ENCODE measurements around the gene WRNIP1.

The WRNIP1 gene

DNA sequence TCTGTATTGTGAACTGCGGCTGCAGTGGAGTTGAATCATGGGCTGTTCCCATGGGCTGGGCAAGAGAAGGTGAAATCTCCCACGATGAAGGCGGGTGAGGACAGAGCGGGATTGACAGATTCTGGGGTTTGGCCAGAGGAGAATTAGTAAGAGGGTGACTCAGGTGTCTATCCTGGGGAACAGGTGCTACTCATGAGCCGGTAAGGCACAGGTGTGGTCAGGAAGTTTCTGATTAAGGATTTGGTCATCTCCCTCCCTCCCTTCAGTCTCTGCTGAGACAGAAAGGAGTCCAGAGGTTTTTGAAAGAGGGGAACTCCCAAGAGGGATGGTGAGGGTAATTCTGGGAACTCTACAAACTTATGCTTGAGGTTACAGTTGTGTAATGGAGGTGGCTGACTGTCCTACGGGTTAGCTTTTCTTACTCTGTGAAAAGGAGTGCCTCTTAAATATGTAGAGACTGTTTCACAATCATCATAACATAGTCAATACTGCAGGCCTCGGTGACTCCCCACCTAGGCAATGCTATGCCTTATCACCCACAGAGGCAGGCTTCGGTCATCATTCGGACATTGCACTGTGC lies 45.0 kb downstream of the WRNIP1 start:
- no peak for DNase-seq

DNA sequence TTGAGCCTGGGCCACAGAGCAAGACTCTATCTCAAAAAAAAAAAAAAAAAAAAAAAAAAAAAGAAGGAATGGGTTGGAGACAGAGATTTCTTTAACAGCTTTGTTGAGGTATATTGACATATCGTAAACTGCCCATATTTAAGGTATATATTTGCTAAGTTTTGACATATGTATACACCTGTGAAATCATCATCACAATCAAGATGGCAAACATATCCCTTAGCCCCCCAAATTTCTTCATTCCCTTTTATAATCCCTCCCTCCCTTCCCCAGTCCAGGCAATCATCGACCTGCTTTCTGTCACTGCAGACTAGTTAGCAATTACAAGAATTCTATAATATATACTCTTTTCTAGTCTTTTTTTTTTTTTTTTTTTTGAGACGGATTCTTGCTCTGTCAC lies 47.5 kb downstream of the WRNIP1 start:
- DNase-seq: no peak

DNA sequence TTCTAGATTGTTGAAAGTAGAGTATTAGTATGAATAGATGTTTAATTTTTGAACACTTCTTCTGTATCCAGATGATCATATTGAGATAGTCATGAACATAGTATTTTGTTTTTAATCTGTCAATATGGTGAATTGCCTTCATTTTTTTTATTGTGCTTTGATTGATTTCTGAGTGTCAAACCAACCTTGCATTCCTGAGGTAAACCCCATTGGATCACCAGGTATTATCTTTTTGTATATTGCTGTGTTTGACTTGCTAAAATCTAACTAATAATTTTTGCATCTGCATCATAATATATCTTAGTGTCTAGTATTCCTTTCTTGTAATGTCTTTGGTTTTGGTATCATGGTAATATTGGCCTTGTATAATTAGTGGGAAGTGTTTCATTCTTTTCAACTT lies 51.0 kb downstream of the WRNIP1 start:
- DNase-seq: no peak

DNA sequence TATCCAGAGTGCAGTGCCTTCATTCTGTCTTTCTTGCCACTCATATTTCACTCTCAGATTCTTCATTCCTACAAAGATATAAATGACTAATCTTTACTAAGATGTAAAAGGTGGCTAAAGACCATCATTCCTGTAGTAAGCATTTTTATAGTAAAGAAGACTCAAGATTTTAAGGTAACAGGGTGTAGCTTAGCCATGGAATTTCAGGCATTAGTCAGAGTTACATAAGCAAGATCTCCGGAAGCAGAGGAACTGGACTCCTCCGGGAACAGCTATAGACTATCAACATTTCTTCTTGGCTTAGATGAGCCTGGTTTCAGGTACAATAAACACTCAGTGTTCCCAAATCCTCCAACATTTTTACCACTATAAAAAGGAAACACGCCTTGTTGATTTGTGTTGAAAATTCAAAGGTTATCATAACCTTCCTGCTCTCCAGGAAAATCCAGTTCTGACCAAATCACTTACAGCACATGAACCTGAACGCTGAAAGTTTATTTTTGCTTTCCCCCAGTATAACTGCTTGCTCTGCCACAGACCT lies 52.8 kb downstream of the WRNIP1 start:
- DNase-seq: no peak

DNA sequence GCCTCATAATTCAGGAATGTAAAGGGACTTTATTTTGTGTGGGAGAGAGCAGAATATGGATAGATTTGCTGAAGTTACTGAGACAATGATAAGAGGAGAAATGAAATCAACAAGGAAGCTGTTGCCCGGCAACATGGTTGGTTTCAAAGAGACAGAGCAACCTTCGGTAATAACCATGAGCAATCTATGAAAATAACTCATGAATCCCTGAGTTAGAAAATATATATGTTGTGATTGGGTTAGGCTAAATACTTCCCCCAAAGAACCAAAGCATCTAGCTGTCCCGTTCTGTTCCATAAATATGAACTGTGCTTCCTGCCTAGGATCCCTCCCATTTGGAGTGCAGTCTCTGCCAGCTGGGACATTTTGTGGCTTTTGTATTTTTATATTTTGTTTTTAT lies 53.4 kb downstream of the WRNIP1 start:
- no peak for DNase-seq

DNA sequence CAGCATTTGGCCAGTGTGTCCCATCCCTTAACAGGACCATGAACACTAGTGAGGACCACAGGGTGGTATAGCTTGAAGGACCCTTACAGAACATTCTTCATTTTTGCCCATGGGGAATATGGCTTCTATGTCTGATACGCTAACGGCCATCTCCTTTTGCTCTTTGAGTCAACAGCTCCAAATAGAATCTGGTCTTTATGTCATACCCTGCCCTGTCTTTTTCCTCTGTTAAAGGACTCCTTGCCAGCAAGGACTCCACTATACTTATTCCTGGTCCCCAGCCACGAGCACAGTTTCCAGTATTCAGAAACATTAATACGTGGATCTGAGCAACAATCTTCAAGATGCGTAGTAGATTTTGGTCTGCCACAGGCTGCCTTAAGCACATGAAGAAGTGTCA lies 53.9 kb downstream of the WRNIP1 start:
- DNase-seq: no peak

DNA sequence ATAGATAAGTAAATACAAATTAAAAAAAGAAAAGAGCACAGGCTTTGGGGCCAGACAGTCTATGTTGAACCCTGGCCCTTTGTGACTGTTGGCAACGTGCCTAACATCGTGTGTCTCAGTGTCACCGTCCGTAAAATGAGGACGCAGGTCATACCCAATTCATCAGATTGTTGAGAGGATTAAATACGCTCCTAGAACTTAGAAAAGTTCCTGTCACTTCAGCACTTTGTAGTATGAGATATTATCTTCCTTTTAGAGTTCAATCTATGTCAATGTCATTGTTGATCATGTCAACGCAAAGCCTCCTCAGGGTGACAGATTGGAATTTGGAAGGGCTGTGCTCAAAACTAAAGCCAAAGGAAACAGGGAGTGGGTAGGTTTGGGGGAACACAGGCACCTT lies 54.8 kb downstream of the WRNIP1 start:
- DNase-seq: no peak

DNA sequence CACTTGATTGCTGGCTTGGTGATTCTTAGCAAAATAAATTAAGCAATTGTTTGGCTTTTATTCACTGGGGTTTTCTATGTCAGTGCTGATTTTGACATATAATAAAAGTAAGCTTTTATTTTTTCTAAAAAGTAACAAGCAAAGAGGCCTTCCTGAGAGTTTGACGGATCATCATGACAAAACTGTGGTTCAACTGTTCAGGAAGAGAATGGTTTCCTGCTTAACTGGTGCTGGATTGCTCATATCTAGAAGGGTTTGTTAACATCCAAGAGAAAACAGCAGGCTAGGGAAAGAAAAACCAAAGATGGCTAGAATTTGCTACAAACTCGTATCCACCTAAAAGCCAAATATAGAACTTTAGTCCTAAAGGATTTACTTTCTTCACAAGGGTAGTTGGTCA lies 55.2 kb downstream of the WRNIP1 start:
- DNase-seq: no peak

DNA sequence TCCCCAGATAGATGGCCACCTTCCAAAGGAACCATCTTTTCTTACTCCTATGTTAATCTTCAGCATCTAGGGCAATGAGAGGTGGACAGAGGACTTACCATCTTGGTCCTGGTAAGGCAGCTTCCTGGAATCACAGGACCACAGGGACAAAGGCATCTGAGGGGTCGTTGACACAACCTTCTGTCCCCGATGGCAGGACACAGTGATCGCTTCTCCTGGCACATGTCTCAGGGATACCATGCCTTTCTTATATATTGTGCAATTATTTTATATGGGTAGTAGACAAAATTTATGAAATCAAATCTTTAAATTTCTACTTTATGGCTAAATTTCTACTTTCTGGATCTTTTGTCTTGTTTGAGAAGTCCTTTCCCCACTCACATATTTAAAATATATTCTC lies 56.4 kb downstream of the WRNIP1 start:
- DNase-seq: no peak

DNA sequence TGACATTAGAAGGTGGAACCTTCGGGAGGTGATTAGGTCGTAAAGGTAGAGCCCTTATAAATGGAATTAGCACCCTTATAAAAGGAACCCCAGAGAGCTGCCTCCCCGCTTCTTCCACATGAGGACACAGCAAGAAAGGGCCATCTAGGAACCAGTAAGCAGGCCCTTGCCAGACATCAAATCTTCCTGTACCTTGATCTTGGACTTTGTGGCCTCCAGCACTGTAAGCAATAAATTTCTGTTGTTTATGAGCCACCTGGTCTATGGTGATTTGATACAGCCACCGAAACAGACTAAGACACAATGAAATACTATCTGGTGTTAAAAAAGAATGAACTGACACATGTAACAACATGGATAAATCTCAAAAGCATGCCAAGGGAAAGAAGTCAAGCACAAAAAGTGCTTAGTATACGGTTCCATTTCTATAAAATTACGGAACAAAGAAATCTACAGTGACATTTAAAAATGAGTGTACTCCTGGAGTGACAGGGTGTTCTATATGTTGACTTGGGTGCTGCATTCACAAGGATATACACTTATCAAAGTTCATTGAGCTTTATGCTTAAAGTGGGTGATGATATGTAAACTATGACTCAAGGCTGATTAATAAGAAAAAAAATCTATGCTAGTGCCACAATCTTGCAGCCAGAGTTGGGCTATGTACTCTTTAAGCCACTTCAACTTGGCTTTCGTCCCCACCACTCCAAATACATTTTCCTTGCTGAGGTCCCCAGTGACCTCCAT lies 58.1 kb downstream of the WRNIP1 start:
- DNase-seq: no peak

DNA sequence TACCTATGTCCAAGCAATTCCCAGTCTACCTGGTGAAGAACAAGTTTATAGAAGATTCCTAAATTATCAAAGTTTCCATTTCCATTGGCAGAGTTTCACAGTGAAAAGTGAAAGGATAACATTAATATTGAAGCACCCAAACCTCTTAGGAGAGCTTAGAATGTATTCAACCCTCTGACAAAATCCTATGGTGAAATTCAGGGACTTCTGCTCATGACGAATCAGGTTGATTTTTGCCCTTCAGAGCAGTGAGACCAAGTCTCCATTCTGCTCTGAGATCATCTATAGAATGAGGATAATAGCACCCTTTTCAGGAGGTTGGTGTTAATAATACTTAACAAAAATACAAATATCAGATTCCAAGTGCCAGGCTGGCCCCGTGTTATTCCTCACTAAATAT lies 60.9 kb downstream of the WRNIP1 start:
- no peak for DNase-seq

DNA sequence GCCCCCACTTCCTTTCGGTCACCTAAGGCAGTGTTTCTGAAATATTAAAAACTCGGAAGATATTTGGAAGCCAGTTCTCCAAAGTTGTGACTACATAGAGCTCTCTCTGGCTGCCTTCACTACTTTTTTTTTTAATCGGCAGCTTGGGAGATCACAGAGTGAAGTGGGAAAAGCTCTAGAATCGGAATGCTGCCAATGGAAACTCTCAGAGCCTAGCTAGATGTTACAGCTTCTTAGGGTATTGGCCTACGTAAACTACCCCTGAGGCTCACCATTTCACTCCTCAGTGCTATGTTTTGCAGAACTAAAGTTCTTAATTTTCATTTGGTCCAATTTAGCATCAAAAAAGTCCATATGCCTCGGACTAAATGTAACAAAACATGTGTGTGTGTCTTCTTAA lies 61.9 kb downstream of the WRNIP1 start:
- DNase-seq: no peak

DNA sequence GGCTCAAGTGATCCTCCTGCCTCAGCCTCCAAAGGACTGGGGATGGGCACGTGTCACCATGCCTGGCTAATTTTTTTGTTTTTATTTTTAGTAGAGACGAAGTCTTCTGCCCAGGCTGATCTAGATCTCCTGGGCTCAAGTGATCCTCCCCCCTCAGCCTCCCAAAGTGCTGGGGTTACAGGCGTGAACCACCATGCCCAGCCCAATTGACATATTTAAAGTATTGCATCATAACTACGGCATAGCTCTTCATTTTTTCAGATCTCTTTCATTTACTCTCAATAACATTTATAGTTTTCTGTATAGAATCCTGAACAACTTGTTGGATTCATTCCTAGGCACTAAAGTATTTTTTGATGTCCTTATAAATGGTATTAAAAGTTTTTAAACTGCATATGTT lies 63.4 kb downstream of the WRNIP1 start:
- DNase-seq: no peak

DNA sequence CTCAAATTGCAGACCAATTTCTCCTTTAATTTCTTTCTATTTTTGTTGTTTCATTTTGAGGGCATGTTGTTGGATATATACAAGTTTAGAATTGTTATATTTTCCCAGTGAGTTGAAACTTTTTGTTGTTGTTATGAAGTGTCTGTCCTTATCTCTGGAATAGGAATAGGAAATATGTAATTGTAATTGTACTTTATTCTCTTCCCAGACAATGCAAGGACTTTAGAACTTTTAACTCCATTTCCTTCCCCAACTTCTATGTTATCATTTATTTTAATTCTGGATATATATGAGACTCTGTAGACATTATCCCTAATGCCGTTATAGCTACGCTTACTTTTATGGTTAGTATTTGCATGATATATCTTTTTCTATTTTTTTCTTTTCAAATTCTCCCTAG lies 64.1 kb downstream of the WRNIP1 start:
- no peak for DNase-seq

DNA sequence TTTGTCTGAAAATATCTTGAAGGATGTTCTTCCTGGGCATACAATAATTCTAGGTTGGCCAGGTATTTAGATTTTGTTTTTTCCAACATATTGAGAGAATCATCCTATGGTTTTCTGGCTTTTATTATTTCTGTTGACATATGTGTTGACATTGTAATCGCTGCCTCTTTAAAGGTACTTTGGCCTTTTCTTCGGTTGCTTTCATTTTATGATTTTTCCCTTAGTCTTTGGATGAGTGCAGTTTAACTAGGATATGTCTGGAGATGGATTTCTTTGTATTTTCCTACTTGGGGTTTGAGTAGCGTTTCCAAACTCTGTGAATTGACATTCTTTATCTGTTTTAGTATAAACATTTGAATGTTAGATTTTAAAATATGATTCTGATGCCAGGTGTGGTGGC lies 65.0 kb downstream of the WRNIP1 start:
- no peak for DNase-seq

DNA sequence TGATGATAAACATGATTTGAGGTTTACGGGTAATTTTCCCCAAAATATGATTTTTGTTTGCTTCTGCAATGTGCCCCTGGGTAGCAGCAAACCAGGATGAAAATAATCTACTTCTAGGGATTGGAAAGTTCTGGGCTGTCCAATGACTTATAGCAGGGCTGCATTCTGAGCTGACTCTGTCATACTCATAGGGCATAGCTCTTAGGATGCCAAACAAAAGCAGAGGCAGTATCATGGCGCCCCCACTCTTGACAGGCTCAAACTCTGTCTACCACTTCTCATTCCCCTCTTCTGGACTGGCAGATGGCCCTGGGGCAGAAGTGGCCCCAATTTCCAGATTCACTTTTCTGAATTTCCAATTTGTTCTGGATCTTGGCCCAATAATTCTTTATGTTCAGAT lies 66.2 kb downstream of the WRNIP1 start:
- no peak for DNase-seq

DNA sequence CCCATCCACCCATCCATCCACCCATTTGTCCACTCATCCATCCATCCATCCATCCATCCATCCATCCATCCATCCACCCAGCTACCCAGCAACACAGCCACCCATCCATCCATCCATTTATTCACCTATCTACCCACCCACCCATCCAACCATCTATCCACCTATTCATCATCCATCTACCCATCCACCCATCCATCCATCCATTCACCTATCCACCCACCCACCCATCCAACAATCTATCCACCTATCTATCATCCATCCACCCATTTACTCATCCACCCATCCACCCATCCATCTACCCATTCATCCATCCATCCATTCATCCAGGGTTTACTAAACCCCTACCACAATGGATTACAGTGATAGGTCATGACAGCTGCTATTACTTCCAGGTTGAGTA lies 69.1 kb downstream of the WRNIP1 start:
- DNase-seq: no peak
